Measurements from ENCODE around the gene APPBP2.

Gene APPBP2

GRCh38 chr17:60534613-60535157, 8.6 kb upstream of the APPBP2 start:
- DNase-seq (ENCODE audit: low read depth), result no peak
- H3K4me3 ChIP-seq (ENCODE audit: low read length), result no peak overlapping the region
- TF ChIP-seq CTCF (conservative IDR thresholded peaks at IDR 0.05; ENCODE audit: low read depth, low read length), result no peak

GRCh38 chr17:60534010-60534555, 8.0 kb upstream of the APPBP2 start:
- TF ChIP-seq CTCF (conservative IDR thresholded peaks at IDR 0.05; ENCODE audit: low read depth, low read length), result no peak
- no peak overlapping the region for H3K4me3 ChIP-seq (ENCODE audit: low read length)
- DNase-seq (ENCODE audit: low read depth), result no peak

DNA sequence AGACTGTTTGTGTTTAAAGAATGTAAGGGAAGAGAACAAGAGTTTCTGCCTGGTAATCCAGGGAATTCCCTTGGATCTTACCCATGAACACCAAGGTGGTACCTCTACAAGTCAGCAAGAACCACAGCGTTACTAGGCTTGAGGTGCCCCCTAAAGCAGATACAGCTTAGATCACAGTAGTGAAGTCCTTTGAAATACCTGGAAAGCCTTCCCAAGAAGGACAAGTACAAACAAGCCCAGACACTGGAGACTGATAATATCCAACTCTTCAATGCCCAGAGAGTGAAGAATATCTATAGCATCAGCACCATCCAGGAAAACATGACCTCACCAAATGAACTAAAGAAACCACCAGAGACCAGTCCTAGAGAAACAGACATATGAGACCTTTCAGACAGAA, 3.8 kb upstream of the APPBP2 start:
- no peak for TF ChIP-seq CTCF (conservative IDR thresholded peaks at IDR 0.05; ENCODE audit: low read depth, low read length)
- DNase-seq (ENCODE audit: low read depth), result no peak
- no peak overlapping the region for H3K4me3 ChIP-seq (ENCODE audit: low read length)

DNA sequence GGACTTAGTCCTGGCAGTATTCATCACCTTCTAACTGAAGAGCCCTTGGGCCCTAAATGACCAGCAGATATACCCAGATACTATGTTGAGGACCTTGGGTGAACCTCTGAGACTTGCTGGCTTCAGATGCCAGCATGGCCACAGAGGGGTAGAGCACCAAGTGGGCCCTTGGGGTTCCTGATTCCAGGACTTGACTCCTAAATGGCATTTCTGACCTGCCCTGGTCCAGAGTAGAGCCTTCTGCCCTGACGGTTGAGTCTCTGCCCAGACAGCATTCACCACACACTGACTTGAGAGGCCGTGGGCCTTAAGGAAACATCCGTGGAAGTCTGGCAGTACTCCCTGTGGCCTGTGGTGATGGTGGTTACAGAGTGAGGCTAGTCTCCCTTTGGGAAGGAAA, 2.8 kb upstream of the APPBP2 start:
- no peak for TF ChIP-seq CTCF (conservative IDR thresholded peaks at IDR 0.05; ENCODE audit: low read depth, low read length)
- no peak for DNase-seq (ENCODE audit: low read depth)
- no peak overlapping the region for H3K4me3 ChIP-seq (ENCODE audit: low read length)

DNA sequence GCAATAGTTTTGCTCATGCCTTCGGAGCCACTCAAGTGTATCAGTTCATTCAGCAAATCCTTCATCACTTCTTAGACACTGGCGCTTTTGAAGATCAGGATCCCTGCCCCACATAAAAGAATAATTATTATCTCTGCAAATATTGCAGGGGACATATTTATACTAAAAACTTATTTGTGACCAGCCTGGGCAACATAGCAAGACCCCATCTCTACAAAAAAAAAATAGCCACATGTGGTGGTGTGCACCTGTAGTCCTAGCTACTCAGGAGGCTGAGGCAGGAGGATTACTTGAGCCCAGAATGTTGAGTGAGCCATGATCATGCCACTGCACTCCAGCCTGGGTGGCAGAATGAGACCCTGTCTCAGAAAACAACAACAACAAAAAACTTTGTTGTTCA, 1.7 kb upstream of the APPBP2 start:
- no peak overlapping the region for H3K4me3 ChIP-seq (ENCODE audit: low read length)
- TF ChIP-seq CTCF (conservative IDR thresholded peaks at IDR 0.05; ENCODE audit: low read depth, low read length), result no peak
- DNase-seq (ENCODE audit: low read depth), result no peak

DNA sequence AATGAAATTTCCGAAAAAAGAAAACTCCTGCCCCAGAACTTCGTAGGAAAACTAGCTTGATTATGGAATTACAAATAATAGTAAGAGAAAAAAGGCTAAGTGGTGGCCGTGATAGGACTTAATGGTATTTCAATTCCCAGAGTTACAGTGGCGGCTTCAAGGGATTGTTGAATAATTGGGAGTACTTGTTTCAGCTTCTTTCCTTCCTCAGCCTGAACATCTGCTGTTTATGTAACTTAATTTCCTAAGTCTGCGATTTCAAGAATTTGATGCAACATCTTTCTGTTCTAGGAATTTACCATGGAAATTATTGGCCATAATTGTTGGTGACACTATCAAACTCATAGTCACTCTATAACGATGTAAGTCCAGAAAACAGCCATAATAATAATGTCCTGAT, 684 bp upstream of the APPBP2 start:
- DNase-seq (ENCODE audit: low read depth), result no peak
- no peak for TF ChIP-seq CTCF (conservative IDR thresholded peaks at IDR 0.05; ENCODE audit: low read depth, low read length)
- H3K4me3 ChIP-seq (ENCODE audit: low read length), result peak overlapping the region; percentile 100

DNA sequence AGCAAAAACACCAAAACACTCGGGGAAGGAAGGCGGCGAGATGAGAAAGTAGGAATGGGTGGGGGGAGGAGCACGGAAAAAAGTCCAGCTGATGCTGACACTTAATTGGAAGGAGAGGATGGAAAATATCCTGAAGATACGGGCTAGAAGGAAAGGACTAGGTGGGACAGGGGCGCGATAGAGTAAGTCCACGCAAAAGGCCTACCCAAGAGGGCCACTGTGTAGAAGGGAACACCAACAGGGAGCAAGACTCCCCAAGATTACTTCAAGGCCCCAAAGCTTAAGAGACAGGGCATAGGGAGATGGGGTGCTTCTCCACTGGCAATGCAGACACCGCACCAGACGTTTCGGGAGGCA, 736 bp downstream of the APPBP2 start:
- TF ChIP-seq CTCF (conservative IDR thresholded peaks at IDR 0.05; ENCODE audit: low read depth, low read length), result no peak
- DNase-seq (ENCODE audit: low read depth), result no peak
- H3K4me3 ChIP-seq (ENCODE audit: low read length), result peak overlapping the region; percentile 100
